ENCODE data around the gene ERP44. TPM values are rescaled to one million over a fixed set of nuclear protein-coding genes. Genes with fewer than 3 reads are reported as not detected.

ERP44 gene
- total RNA-seq, 1 experiment from 2014 or later: 19.5 TPM

DNA sequence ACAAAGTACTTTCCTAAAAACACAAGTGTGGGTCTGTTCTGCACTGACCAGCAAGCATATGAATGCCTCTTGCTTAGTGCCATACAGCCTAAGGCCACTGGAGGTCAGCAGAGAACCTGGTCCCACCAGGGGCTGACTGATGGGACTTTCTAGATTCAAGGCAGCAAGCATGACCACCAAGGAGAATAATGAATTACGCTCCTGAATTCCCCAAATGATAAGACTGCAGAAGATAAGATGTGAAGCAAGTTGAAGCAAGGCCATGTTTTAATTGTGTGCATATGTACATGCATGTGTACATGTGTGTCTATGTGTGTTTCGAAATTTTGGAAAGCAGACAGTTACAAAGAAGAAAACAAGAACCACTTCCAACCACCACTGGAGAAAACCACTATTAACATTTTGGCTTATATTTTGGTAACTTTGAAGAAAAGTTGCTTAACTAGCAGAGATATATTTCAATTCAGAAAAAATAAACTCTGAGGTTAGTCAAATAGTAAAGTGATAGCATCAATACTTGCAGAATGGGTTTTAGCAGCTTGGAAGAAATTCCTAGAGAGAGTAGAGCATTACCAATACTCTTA is 70.5 kb downstream of the ERP44 start:
- Histone ChIP-seq H3K27ac (no peak overlapping the region), H3K36me3 (ENCODE audit: low read depth) (peaks cover 8% of the 10 kb centered on the region; the same call in 1 of the 2 replicates), H3K4me1 (replicated peaks; ENCODE audit: insufficient read depth) (no peaks in the 10 kb centered on the region), H3F3A (ENCODE audit: insufficient read depth, low read depth) (peaks cover 12% of the 10 kb centered on the region; the same call in 1 of the 2 replicates), H2AFZ (no peak overlapping the region), H3K9me2 (ENCODE audit: insufficient read depth) (no peaks in the 10 kb centered on the region), H3K4me2 (no peak overlapping the region), H3K4me3 (no peak overlapping the region), H3K27me3 (ENCODE audit: insufficient read depth, low read depth) (no peaks in the 10 kb centered on the region), H4K20me1 (ENCODE audit: insufficient read depth) (peaks cover 9% of the 10 kb centered on the region), H3K9me3 (ENCODE audit: insufficient read depth, low read depth) (peaks cover 5% of the 10 kb centered on the region; the same call in 1 of the 2 replicates), H3K79me2 (ENCODE audit: low read depth) (no peaks in the 10 kb centered on the region)
- POLR2A ChIA-PET (ENCODE audit: unreplicated experiment): no interaction called here
- intact Hi-C loops (cut with micrococcal nuclease; ENCODE audit: unreplicated experiment): loop anchor here (1.0 to 2.0 kb wide), 4 partner anchors 195 to 762 kb away; no protein-coding TSS in a partner anchor
- DNase-seq: peak; percentile 45 to 61
- CTCF ChIA-PET: no interaction called here
- TF ChIP-seq CTCF (conservative IDR thresholded peaks at IDR 0.05): peak; percentile 87
- no peak for TF ChIP-seq EZH2 (IDR thresholded peaks at IDR 0.05; ENCODE audit: low read depth)
- no TSS peak for BruUV-seq (replicated peaks)

- peaks cover 9% of the 10 kb centered on the region for H4K20me1 ChIP-seq (ENCODE audit: insufficient read depth)
- H3K36me3 ChIP-seq (ENCODE audit: low read depth): peaks cover under 1% of the 10 kb centered on the region; the same call in 1 of the 2 replicates
- intact Hi-C loops (cut with micrococcal nuclease; ENCODE audit: unreplicated experiment): no loop called here
- no peak for DNase-seq
- H3K79me2 ChIP-seq (ENCODE audit: low read depth): no peaks in the 10 kb centered on the region; the same call in 1 of the 2 replicates
- no peaks in the 10 kb centered on the region for H3K27me3 ChIP-seq (ENCODE audit: insufficient read depth, low read depth)
- POLR2A ChIA-PET (ENCODE audit: unreplicated experiment): no interaction called here
- no peak overlapping the region for H3K4me2 ChIP-seq
- BruUV-seq (replicated peaks): no TSS peak
- no peaks in the 10 kb centered on the region for H3K4me1 ChIP-seq (replicated peaks; ENCODE audit: insufficient read depth)
- H2AFZ ChIP-seq: no peak overlapping the region
- H3K9me2 ChIP-seq (ENCODE audit: insufficient read depth): no peaks in the 10 kb centered on the region
- H3K4me3 ChIP-seq: no peak overlapping the region
- TF ChIP-seq EZH2 (IDR thresholded peaks at IDR 0.05; ENCODE audit: low read depth) (no peak), CTCF (conservative IDR thresholded peaks at IDR 0.05) (no peak)
- H3K27ac ChIP-seq: no peak overlapping the region
- CTCF ChIA-PET: no interaction called here
- peaks cover 12% of the 10 kb centered on the region; the same call in 1 of the 2 replicates for H3F3A ChIP-seq (ENCODE audit: insufficient read depth, low read depth)
- H3K9me3 ChIP-seq (ENCODE audit: insufficient read depth, low read depth): peaks cover 5% of the 10 kb centered on the region; the same call in 1 of the 2 replicates
Measured at GRCh38 chr9:100027543-100027942, 71.3 kb downstream of the ERP44 start.

- DNase-seq: no peak
- no peaks in the 10 kb centered on the region for H3K27me3 ChIP-seq (ENCODE audit: insufficient read depth, low read depth)
- no peak overlapping the region for H2AFZ ChIP-seq
- H3K27ac ChIP-seq: no peak overlapping the region
- no peak overlapping the region for H3K4me2 ChIP-seq
- no TSS peak for BruUV-seq (replicated peaks)
- H3K4me3 ChIP-seq: no peak overlapping the region
- H3K9me3 ChIP-seq (ENCODE audit: insufficient read depth, low read depth): peaks cover 5% of the 10 kb centered on the region; the same call in 1 of the 2 replicates
- H4K20me1 ChIP-seq (ENCODE audit: insufficient read depth): peaks cover 2% of the 10 kb centered on the region; the same call in 1 of the 2 replicates
- H3K4me1 ChIP-seq (replicated peaks; ENCODE audit: insufficient read depth): no peaks in the 10 kb centered on the region
- TF ChIP-seq EZH2 (IDR thresholded peaks at IDR 0.05; ENCODE audit: low read depth) (no peak), CTCF (conservative IDR thresholded peaks at IDR 0.05) (no peak)
- ChIA-PET POLR2A (ENCODE audit: unreplicated experiment) (no interaction called here), CTCF (interaction anchor here (0.7 kb wide), 1 partner anchor 482 kb away, joined by 3 read pairs; no protein-coding TSS in a partner anchor)
- no peaks in the 10 kb centered on the region; the same call in 1 of the 2 replicates for H3K79me2 ChIP-seq (ENCODE audit: low read depth)
- H3K36me3 ChIP-seq (ENCODE audit: low read depth): peaks cover 11% of the 10 kb centered on the region
- H3F3A ChIP-seq (ENCODE audit: insufficient read depth, low read depth): no peaks in the 10 kb centered on the region; the same call in 1 of the 2 replicates
- intact Hi-C loops (cut with micrococcal nuclease; ENCODE audit: unreplicated experiment): no loop called here
- H3K9me2 ChIP-seq (ENCODE audit: insufficient read depth): no peaks in the 10 kb centered on the region
Measured at GRCh38 chr9:100021931-100022330, 76.9 kb downstream of the ERP44 start.

All from PC-9 (cell line).